HEK293 (cell line): ENCODE data around the gene KIRREL3.

Source experiments
- CTCF ChIA-PET: fragments of 350-600 bp; formaldehyde crosslinking; extraction: SDS; loops from one replicate; lab custom pipeline; 2021; ENCODE audit warnings: antibody characterized with exemption; lab: Yijun Ruan, JAX
- POLR2A ChIA-PET: fragments of 300-600 bp; formaldehyde crosslinking; extraction: SDS; loops from one replicate; lab custom pipeline; 2020; ENCODE audit warnings: antibody characterized with exemption, inconsistent platforms; lab: Yijun Ruan, JAX
- H3K27ac ChIP-seq: fragments of 200-500 bp; sonication (Bioruptor generic); 2 replicates; pipeline ENCODE4 v1.5.1; 2014; ENCODE audit warnings: low read depth, low read length, control low read depth, inconsistent platforms; ENCODE audit errors: extremely low read depth
- H3K36me3 ChIP-seq, 2 experiments: fragments of 200-500 bp in 1 of 2; sonication (Bioruptor generic) in 1 of 2; 1 replicate in 1 of 2; 2 replicates in 1 of 2; pipeline ENCODE4 v1.5.1; 2014 to 2017; ENCODE audit warnings: inconsistent platforms in 2 of 2, low read length in 2 of 2; ENCODE audit not compliant: control insufficient read depth in 2 of 2, insufficient read depth in 1 of 2
- H3K4me1 ChIP-seq: fragments of 200-500 bp; sonication (Bioruptor generic); 2 replicates; pipeline ENCODE4 v1.5.1; 2014; ENCODE audit warnings: mild to moderate bottlenecking, low read length, inconsistent platforms; ENCODE audit not compliant: control insufficient read depth, insufficient read depth
- H3K4me3 ChIP-seq: 2 replicates; pipeline ENCODE4 v1.5.1; 2011; ENCODE audit warnings: low read depth, mild to moderate bottlenecking, control low read depth, low read length, moderate library complexity
- H3K9me3 ChIP-seq: fragments of 200-500 bp; sonication (Bioruptor generic); 2 replicates; pipeline ENCODE4 v1.5.1; 2014; ENCODE audit warnings: low read depth, low read length, inconsistent platforms; ENCODE audit not compliant: control insufficient read depth, insufficient read depth
- ATF2 ChIP-seq: fragments of 450-650 bp; formaldehyde crosslinking; IDR thresholded peaks from 2 replicates; pipeline ENCODE4 v1.5.1; 2016; ENCODE audit warnings: missing biosample characterization, missing genetic modification characterization, low read depth
- GLIS1 ChIP-seq: fragments of 450-650 bp; formaldehyde crosslinking; IDR thresholded peaks from 2 replicates; pipeline ENCODE4 v1.5.1; 2016; ENCODE audit warnings: missing biosample characterization, missing genetic modification characterization
- IKZF3 ChIP-seq: fragments of 450-650 bp; IDR thresholded peaks from 2 replicates; pipeline ENCODE4 v1.5.0; 2018; ENCODE audit warnings: missing biosample characterization, mild to moderate bottlenecking, missing genetic modification characterization, moderate library complexity
- INSM2 ChIP-seq: fragments of 450-650 bp; formaldehyde crosslinking; IDR thresholded peaks from 2 replicates; pipeline ENCODE4 v1.5.1; 2016; ENCODE audit warnings: missing biosample characterization, missing genetic modification characterization
- MYNN ChIP-seq: fragments of 450-650 bp; formaldehyde crosslinking; IDR thresholded peaks from 2 replicates; pipeline ENCODE4 v1.5.1; 2016; ENCODE audit warnings: missing biosample characterization, missing genetic modification characterization, borderline replicate concordance
- OVOL3 ChIP-seq: fragments of 450-650 bp; formaldehyde crosslinking; IDR thresholded peaks from 2 replicates; pipeline ENCODE4 v1.5.1; 2016; ENCODE audit warnings: missing biosample characterization, missing genetic modification characterization
- PRDM10 ChIP-seq: fragments of 450-650 bp; formaldehyde crosslinking; IDR thresholded peaks from 2 replicates; pipeline ENCODE4 v1.5.1; 2016; ENCODE audit warnings: missing biosample characterization, missing genetic modification characterization
- PRDM4 ChIP-seq: fragments of 450-650 bp; formaldehyde crosslinking; IDR thresholded peaks from 2 replicates; pipeline ENCODE4 v1.5.1; 2017; ENCODE audit warnings: missing biosample characterization, missing genetic modification characterization
- ZBTB44 ChIP-seq: fragments of 450-650 bp; IDR thresholded peaks from 2 replicates; pipeline ENCODE4 v1.5.1; 2018; ENCODE audit warnings: missing biosample characterization, mild to moderate bottlenecking, missing genetic modification characterization
- ZNF112 ChIP-seq: fragments of 450-650 bp; formaldehyde crosslinking; IDR thresholded peaks from 2 replicates; pipeline ENCODE4 v1.5.0; 2017; ENCODE audit warnings: missing biosample characterization, missing genetic modification characterization
- ZNF114 ChIP-seq: fragments of 450-650 bp; formaldehyde crosslinking; IDR thresholded peaks from 2 replicates; pipeline ENCODE4 v1.5.0; 2017; ENCODE audit warnings: missing biosample characterization, missing genetic modification characterization
- ZNF24 ChIP-seq: fragments of 450-650 bp; formaldehyde crosslinking; IDR thresholded peaks from 2 replicates; pipeline ENCODE4 v1.5.1; 2016; ENCODE audit warnings: missing biosample characterization, missing genetic modification characterization
- ZNF302 ChIP-seq: fragments of 450-650 bp; formaldehyde crosslinking; IDR thresholded peaks from 2 replicates; pipeline ENCODE4 v1.5.1; 2016; ENCODE audit warnings: missing biosample characterization, missing genetic modification characterization, low read depth
- ZNF558 ChIP-seq: fragments of 450-650 bp; formaldehyde crosslinking; IDR thresholded peaks from 2 replicates; pipeline ENCODE4 v1.5.1; 2016; ENCODE audit warnings: missing biosample characterization, missing genetic modification characterization
- ZNF596 ChIP-seq: fragments of 450-650 bp; IDR thresholded peaks from 2 replicates; pipeline ENCODE4 v1.5.0; 2018; ENCODE audit warnings: missing biosample characterization, mild to moderate bottlenecking, missing genetic modification characterization, moderate library complexity
- ZNF707 ChIP-seq: fragments of 450-650 bp; formaldehyde crosslinking; IDR thresholded peaks from 2 replicates; pipeline ENCODE4 v1.5.1; 2016; ENCODE audit warnings: missing biosample characterization, missing genetic modification characterization
- ZSCAN18 ChIP-seq: fragments of 450-650 bp; formaldehyde crosslinking; IDR thresholded peaks from 2 replicates; pipeline ENCODE4 v1.5.1; 2016; ENCODE audit warnings: missing biosample characterization, missing genetic modification characterization
- ZSCAN5A ChIP-seq: fragments of 450-650 bp; formaldehyde crosslinking; IDR thresholded peaks from 2 replicates; pipeline ENCODE4 v1.5.1; 2016; ENCODE audit warnings: missing biosample characterization, missing genetic modification characterization

The KIRREL3 gene

GRCh38 chr11:126578426-126578825 is 422.1 kb downstream of the KIRREL3 start (continued):
- TF ChIP-seq ZNF558 (tag by site-specific recombination): no peak
- no peak for TF ChIP-seq ZNF596 (tag by site-specific recombination)
- no peak for TF ChIP-seq ZNF112 (tag by site-specific recombination)

- Histone ChIP-seq H3K36me3 (no peaks in the 10 kb centered on the region), H3K4me1 (no peaks in the 10 kb centered on the region), H3K9me3 (no peaks in the 10 kb centered on the region), H3K4me3 (no peak overlapping the region), H3K27ac (no peak overlapping the region)
- ChIA-PET CTCF (no interaction called here), POLR2A (no interaction called here)
- TF ChIP-seq ZNF24 (tag by site-specific recombination) (no peak), ATF2 (tag by site-specific recombination) (no peak), MYNN (no peak), ZBTB44 (tag by site-specific recombination) (no peak), OVOL3 (tag by site-specific recombination) (no peak), GLIS1 (no peak), IKZF3 (tag by site-specific recombination) (no peak), ZNF707 (no peak), ZNF114 (tag by site-specific recombination) (no peak), PRDM10 (tag by site-specific recombination) (no peak), ZNF302 (tag by site-specific recombination) (no peak), PRDM4 (tag by site-specific recombination) (no peak), ZSCAN18 (tag by site-specific recombination) (no peak), ZSCAN5A (tag by site-specific recombination) (no peak), INSM2 (no peak)
Measured at GRCh38 chr11:126578021-126578420, 422.5 kb downstream of the KIRREL3 start.
